Left lung (tissue), 10 donors: ENCODE measurements around the gene PHRF1. TPM values are rescaled to one million over a fixed set of nuclear protein-coding genes. Genes with fewer than 3 reads are reported as not detected.

Experiments
- ATAC-seq: fragments of 200-7000 bp; cut with Tn5 transposase; one replicate; pipeline ENCODE4 v1.9.1; 2020; ENCODE audit warnings: moderate library complexity
- DNase-seq, 4 donors: peaks; one replicate each; pipeline ENCODE4 v3.0.0-alpha.2; 2013 to 2020
- H3K27ac ChIP-seq, 2 donors: fragments of 200-600 bp; sonication (generic) in 1 of 2; one replicate each; pipeline versions ENCODE4 v1.5.0 to v1.8.0; 2020 to 2021
- H3K27me3 ChIP-seq, 2 donors: fragments of 200-600 bp; sonication (generic) in 1 of 2; one replicate each; pipeline versions ENCODE4 v1.5.0 to v1.8.0; 2020 to 2021
- H3K36me3 ChIP-seq, 2 donors: fragments of 200-600 bp; sonication (generic) in 1 of 2; one replicate each; pipeline versions ENCODE4 v1.5.0 to v1.8.0; 2020 to 2021
- H3K4me1 ChIP-seq, 2 donors: fragments of 200-600 bp; one replicate each; pipeline ENCODE4 v1.8.0; 2021
- H3K4me3 ChIP-seq, 2 donors: fragments of 200-600 bp; sonication (generic) in 1 of 2; one replicate each; pipeline versions ENCODE4 v1.5.0 to v1.8.0; 2020 to 2021; ENCODE audit warnings: mild to moderate bottlenecking in 1 of 2
- H3K9me3 ChIP-seq, 2 donors: fragments of 200-600 bp; sonication (generic) in 1 of 2; one replicate each; pipeline versions ENCODE4 v1.5.0 to v1.8.0; 2020 to 2021
- CTCF ChIP-seq, 2 donors: fragments of 200-600 bp; sonication (generic) in 1 of 2; IDR thresholded peaks; one replicate each; pipeline versions ENCODE4 v1.5.0 to v1.8.0; 2021; ENCODE audit warnings: antibody characterized with exemption in 2 of 2
- intact Hi-C, 2 donors: fragments of 100-400 bp; cut with DNase I; formaldehyde crosslinking; loops; one replicate each; pipeline versions ENCODE4 v1.11.2 to v1.14.2; 2022
- polyA plus RNA-seq, 6 donors: library from polyadenylated mRNA; unstranded; fragments of 120-200 nt; gene quantifications; one replicate each; pipeline ENCODE4 v1.2.1, GENCODE V29; 2013; ENCODE audit not compliant: insufficient read length in 6 of 6
- total RNA-seq, 2 donors: library from RNA; stranded (reverse); fragmentation: NEBNext Ultra II Directional; extraction: Animal tissue kit (Norgen Biotek cat#: 25700); gene quantifications; one replicate each; pipeline ENCODE4 v1.2.1, GENCODE V29; 2021
- donor health status: DM: no; HTN: yes; CAD: no.
- donor health status: DM: no; HTN: no; CAD: no.

PHRF1 gene
- total and polyA plus RNA-seq, 8 donors: 18.6 to 32.7 (median 23.8) TPM

GRCh38 chr11:624705-625635, 48.7 kb downstream of the PHRF1 start, which contains the start of gene CDHR5:
Gene CDHR5 (minus strand): TSS chr11:624955. CDS start chr11:624902, 53 bp downstream.
- no peak for ATAC-seq
- H3K4me3 ChIP-seq: no peak within 1 kb of the TSS

GRCh38 chr11:625636-626268, 49.5 kb downstream of the PHRF1 start:
- Histone ChIP-seq H3K4me3 (no peak overlapping the region), H3K27ac (no peak overlapping the region), H3K36me3 (no peaks in the 10 kb centered on the region), H3K4me1 (peaks cover 0 to 5% of the 10 kb centered on the region in 2 donors), H3K27me3 (peaks cover 14 to 46% of the 10 kb centered on the region in 2 donors), H3K9me3 (no peaks in the 10 kb centered on the region)
- DNase-seq: no peak
- intact Hi-C loops: no loop called here
- no peak for TF ChIP-seq CTCF (IDR thresholded peaks at IDR 0.05)
- no peak for ATAC-seq

More at GRCh38 chr11:624705-625635, 48.7 kb downstream of the PHRF1 start, which contains the start of gene CDHR5:
- Histone ChIP-seq H3K27ac (no peak within 1 kb of the TSS), H3K27me3 (peaks cover 14 to 46% of the 10 kb centered on the region in 2 donors), H3K36me3 (no peaks in the 10 kb centered on the region), H3K4me1 (peaks cover 0 to 13% of the 10 kb centered on the region in 2 donors), H3K9me3 (no peaks in the 10 kb centered on the region)
- intact Hi-C loops: no loop called here
- DNase-seq: no peak
- no peak for TF ChIP-seq CTCF (IDR thresholded peaks at IDR 0.05)

GRCh38 chr11:626475-627307, 50.4 kb downstream of the PHRF1 start, which contains the start of gene SCT:
Gene SCT (minus strand): TSS chr11:627181. CDS start chr11:627143, 38 bp downstream.
- TF ChIP-seq CTCF (IDR thresholded peaks at IDR 0.05): no peak
- H3K27ac ChIP-seq: no peak within 1 kb of the TSS
- no peak within 1 kb of the TSS for H3K4me3 ChIP-seq
- peaks cover 0 to 2% of the 10 kb centered on the region in 2 donors for H3K4me1 ChIP-seq
- peaks cover 14 to 46% of the 10 kb centered on the region in 2 donors for H3K27me3 ChIP-seq
- H3K9me3 ChIP-seq: no peaks in the 10 kb centered on the region
- no peak for ATAC-seq
- DNase-seq: no peak
- intact Hi-C loops: no loop called here
- no peaks in the 10 kb centered on the region for H3K36me3 ChIP-seq

- TF ChIP-seq CTCF (IDR thresholded peaks at IDR 0.05): no peak
- no peak overlapping the region for H3K4me3 ChIP-seq
- DNase-seq (no peak), ATAC-seq (no peak)
- intact Hi-C loops: no loop called here
- H3K27ac ChIP-seq: no peak overlapping the region
- peaks cover 14 to 46% of the 10 kb centered on the region in 2 donors for H3K27me3 ChIP-seq
- H3K4me1 ChIP-seq: peaks cover 0 to 2% of the 10 kb centered on the region in 2 donors
- H3K36me3 ChIP-seq: no peaks in the 10 kb centered on the region
- no peaks in the 10 kb centered on the region for H3K9me3 ChIP-seq
Measured at GRCh38 chr11:627308-627576, 51.0 kb downstream of the PHRF1 start.
